Transverse colon (tissue), 4 donors: ENCODE data around the gene ISYNA1. TPM values are rescaled to one million over a fixed set of nuclear protein-coding genes. Genes with fewer than 3 reads are reported as not detected.
A peak's percentile ranks its signal among the peaks of the same experiment; 100 is the strongest.

ENCODE experiments used
- DNase-seq: peaks from one replicate; pipeline ENCODE4 v3.0.0-alpha.2; 2019
- H3K27ac ChIP-seq, 4 donors: fragments of 200-600 bp; sonication (generic); 2 replicates each; pipeline ENCODE4 v1.5.1; 2016 to 2018; ENCODE audit warnings: inconsistent platforms in 4 of 4
- H3K27me3 ChIP-seq: fragments of 200-600 bp; sonication (generic); 2 replicates; pipeline ENCODE4 v1.5.1; 2017; ENCODE audit warnings: inconsistent platforms
- H3K36me3 ChIP-seq, 4 donors: fragments of 200-600 bp; sonication (generic); 2 replicates each; pipeline ENCODE4 v1.5.1; 2017 to 2019; ENCODE audit warnings: inconsistent platforms in 4 of 4
- H3K4me1 ChIP-seq, 4 donors: fragments of 200-600 bp; sonication (generic); 2 replicates each; pipeline ENCODE4 v1.5.1; 2017 to 2020; ENCODE audit warnings: inconsistent platforms in 4 of 4
- H3K4me3 ChIP-seq, 4 donors: fragments of 200-600 bp; sonication (generic); 1 replicate in 1 of 4; 2 replicates in 3 of 4; pipeline versions ENCODE4 v1.5.1 to v1.6.1; 2017 to 2019; ENCODE audit warnings: inconsistent platforms in 4 of 4
- H3K9me3 ChIP-seq, 2 donors: fragments of 200-600 bp; sonication (generic); 2 replicates each; pipeline ENCODE4 v1.5.1; 2017 to 2019; ENCODE audit warnings: inconsistent platforms in 2 of 2
- EP300 ChIP-seq: sonication (generic); formaldehyde crosslinking; IDR thresholded peaks from one replicate; pipeline ENCODE4 v1.6.1; 2017; ENCODE audit warnings: antibody characterized with exemption, low read depth
- POLR2A ChIP-seq: fragments of 450-650 bp; IDR thresholded peaks from one replicate; pipeline ENCODE4 v1.6.1; 2016; ENCODE audit warnings: antibody characterized with exemption, mild to moderate bottlenecking, moderate library complexity
- POLR2AphosphoS5 ChIP-seq, 3 donors: sonication (generic); formaldehyde crosslinking; IDR thresholded peaks; one replicate each; pipeline ENCODE4 v1.6.1; 2016; ENCODE audit warnings: antibody characterized with exemption in 3 of 3
- WGBS, 2 donors: methylation state at CpG; one replicate each; pipeline ENCODE4 v1.1.5; 2018; ENCODE audit warnings: low coverage in 1 of 2; 5-methylcytosine and 5-hydroxymethylcytosine counted together
- in situ Hi-C, 4 donors: fragments of 200-750 bp; cut with MboI; loops; one replicate each; pipeline versions ENCODE4 v1.15.0 to v1.15.1; 2017; ENCODE audit warnings: low sequenced_read_pairs in 3 of 4, low pct_ligation_motif_present in 1 of 4, low pct_unique_long_range_greater_than_20kb in 1 of 4
- intact Hi-C: fragments of 100-400 bp; cut with DNase I; formaldehyde crosslinking; loops from one replicate; pipeline ENCODE4 v1.15.1; 2023; ENCODE audit warnings: low total_unique reads
- total RNA-seq, 4 donors: library from RNA; depleted of rRNA; stranded (reverse); fragments of >200 nt; gene quantifications; one replicate each; pipeline ENCODE4 v1.1.0, GENCODE V29; 2016
- TF ChIP-seq, protein P1 (sequence below), 5 experiments: fragments of 200-600 bp in 3 of 5; fragments of 450-650 bp in 2 of 5; sonication (generic) in 3 of 5; IDR thresholded peaks; 1 replicate in 2 of 5; 2 replicates in 3 of 5; pipeline ENCODE4 v1.5.1; 2016 to 2017; ENCODE audit warnings: antibody characterized with exemption in 5 of 5, inconsistent platforms in 3 of 5, mild to moderate bottlenecking in 2 of 5, moderate library complexity in 1 of 5

ISYNA1 gene
- total RNA-seq, 4 donors from 2014 or later = 3.0 to 15.1 (median 8.8) TPM

DNA sequence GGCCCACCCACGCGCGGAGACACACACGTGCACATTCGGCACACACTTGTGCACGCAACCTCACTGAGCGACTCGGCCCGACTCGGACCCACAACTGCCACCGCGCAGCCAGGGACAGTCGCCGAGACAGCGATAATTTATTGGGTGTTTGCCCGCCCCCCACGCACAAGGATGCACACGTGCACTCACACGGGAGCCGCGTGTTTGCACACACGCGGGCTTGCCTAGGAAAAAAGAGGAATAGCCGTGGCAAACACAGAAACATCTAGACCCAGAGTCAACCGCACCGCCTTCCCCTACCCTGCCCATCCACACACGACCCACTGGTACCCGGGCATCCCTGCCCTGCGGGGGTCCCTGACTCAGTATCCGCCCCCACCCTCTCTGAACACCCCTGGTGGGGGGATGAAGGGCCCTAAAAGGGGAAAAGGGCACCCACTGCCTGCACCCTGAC, 19.9 kb downstream of the ISYNA1 start:
- no peaks in the 10 kb centered on the region for H3K9me3 ChIP-seq
- H3K4me1 ChIP-seq = peaks cover 36 to 77% (median 64%) of the 10 kb centered on the region in 4 donors
- H3K27me3 ChIP-seq = peaks cover 24% of the 10 kb centered on the region
- WGBS, 2 donors = 11% methylated on average over 18 of the region's 30 CpGs; no CpG with 5 or more reads in 1 of the 2 donors
- intact Hi-C loops = loop anchor here (10.0 kb wide), 2 partner anchors 153 to 213 kb away; partner anchors contain the start of gene RAB3A
- H3K27ac ChIP-seq = peak overlapping the region; percentile 87 to 92 (median 88)
- TF ChIP-seq POLR2A (no peak), EP300 (no peak), POLR2AphosphoS5 (IDR thresholded peaks at IDR 0.05) (no peak)
- TF ChIP-seq, protein P1, sequence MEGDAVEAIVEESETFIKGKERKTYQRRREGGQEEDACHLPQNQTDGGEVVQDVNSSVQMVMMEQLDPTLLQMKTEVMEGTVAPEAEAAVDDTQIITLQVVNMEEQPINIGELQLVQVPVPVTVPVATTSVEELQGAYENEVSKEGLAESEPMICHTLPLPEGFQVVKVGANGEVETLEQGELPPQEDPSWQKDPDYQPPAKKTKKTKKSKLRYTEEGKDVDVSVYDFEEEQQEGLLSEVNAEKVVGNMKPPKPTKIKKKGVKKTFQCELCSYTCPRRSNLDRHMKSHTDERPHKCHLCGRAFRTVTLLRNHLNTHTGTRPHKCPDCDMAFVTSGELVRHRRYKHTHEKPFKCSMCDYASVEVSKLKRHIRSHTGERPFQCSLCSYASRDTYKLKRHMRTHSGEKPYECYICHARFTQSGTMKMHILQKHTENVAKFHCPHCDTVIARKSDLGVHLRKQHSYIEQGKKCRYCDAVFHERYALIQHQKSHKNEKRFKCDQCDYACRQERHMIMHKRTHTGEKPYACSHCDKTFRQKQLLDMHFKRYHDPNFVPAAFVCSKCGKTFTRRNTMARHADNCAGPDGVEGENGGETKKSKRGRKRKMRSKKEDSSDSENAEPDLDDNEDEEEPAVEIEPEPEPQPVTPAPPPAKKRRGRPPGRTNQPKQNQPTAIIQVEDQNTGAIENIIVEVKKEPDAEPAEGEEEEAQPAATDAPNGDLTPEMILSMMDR (IDR thresholded peaks at IDR 0.05) = no peak
- no peaks in the 10 kb centered on the region for H3K36me3 ChIP-seq
- in situ Hi-C loops = loop anchor here in 1 of 4 donors (25.0 kb wide), 1 partner anchor 156 kb away; the partner anchor contains the start of gene IQCN
- DNase-seq = no peak
- peak overlapping the region in 2 of 4 donors; percentile 31 to 35 for H3K4me3 ChIP-seq

DNA sequence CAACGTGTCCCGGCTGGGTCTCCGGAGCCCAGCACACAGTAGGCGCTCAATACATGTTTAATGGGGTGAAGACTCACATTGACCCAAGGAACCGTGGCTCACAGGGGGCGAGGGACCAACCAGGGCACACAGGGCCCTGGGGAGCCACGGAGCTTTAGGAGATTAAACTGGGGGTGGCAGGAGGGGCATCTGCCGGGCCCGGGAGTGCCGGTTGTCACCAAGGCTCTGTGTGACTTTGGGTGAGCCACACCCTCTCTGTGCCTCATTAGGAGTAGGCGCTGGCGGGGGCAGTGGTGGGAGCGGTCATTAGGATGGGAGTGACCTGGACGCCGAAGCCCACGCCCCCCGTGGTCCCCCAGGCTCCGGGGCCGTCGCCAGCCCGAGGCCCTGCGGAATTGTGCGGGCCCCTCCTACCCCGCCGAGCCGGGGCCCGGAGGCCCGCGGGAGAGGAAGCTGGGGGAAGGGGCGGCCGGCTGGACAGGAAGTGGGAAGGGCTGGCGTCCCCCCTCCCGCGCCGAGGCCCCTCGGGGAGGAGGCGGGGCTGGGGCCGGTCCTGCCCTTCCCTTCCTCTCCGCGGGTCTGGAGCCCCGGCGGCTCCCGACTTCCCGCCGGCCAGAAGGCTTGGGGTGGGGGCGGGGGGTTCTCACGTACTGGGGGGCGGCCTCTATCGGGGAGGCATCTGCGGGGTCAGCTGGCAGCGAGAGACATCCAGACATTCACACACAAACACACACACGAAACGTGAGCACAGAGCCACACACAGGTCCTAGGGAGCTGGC, 20.5 kb downstream of the ISYNA1 start:
- Histone ChIP-seq H3K36me3 (no peaks in the 10 kb centered on the region), H3K4me1 (peaks cover 35 to 72% (median 64%) of the 10 kb centered on the region in 4 donors), H3K27ac (peak overlapping the region; percentile 87 to 92 (median 88)), H3K27me3 (peaks cover 24% of the 10 kb centered on the region), H3K9me3 (no peaks in the 10 kb centered on the region), H3K4me3 (peak overlapping the region; percentile 15 to 35 (median 24))
- DNase-seq = peak; percentile 70
- TF ChIP-seq POLR2A (no peak), POLR2AphosphoS5 (IDR thresholded peaks at IDR 0.05) (no peak), EP300 (no peak)
- TF ChIP-seq, protein P1 (IDR thresholded peaks at IDR 0.05) = no peak
- in situ Hi-C loops (loop anchor here in 1 of 4 donors (25.0 kb wide), 1 partner anchor 155 kb away; the partner anchor contains the start of gene IQCN), intact Hi-C loops (loop anchor here (10.0 kb wide), 2 partner anchors 153 to 213 kb away; partner anchors contain the start of gene RAB3A)
- 1% methylated on average over 20 of the region's 53 CpGs; no CpG with 5 or more reads in 1 of the 2 donors for WGBS, 2 donors

DNA sequence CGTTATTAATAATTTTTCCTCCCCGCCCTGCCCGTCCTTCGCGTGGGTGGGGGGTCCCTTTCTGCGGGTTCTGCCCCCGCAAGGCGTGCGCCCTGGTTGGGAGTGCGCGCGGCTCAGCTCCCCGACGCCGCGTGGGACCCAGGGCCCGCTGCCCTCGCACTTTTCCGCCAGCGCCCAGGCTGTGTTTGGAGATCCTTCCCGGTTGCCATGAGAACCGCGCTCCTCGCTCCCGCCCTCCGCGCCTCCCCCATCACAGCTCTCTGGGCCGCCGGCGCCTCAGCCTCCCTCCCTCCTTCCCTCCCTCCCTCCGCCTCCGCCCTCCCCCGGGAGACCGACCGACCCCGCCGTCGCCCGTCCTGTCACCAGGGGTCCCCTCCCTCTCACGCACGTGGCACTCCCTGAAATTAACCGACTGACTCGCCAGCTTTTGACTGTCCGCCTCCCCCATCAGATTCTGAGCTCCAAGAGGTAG, 21.1 kb downstream of the ISYNA1 start:
- intact Hi-C loops = loop anchor here (10.0 kb wide), 2 partner anchors 152 to 212 kb away; partner anchors contain the start of gene RAB3A
- TF ChIP-seq EP300 (no peak), POLR2A (peak; percentile 14), POLR2AphosphoS5 (IDR thresholded peaks at IDR 0.05) (peak in 2 of 3 donors; percentile 7 to 12)
- TF ChIP-seq, protein P1 (IDR thresholded peaks at IDR 0.05) = no peak

More for the DNA sequence above, 21.1 kb downstream of the ISYNA1 start:
- Histone ChIP-seq H3K27ac (peak overlapping the region; percentile 87 to 92 (median 88)), H3K36me3 (no peaks in the 10 kb centered on the region), H3K4me1 (peaks cover 35 to 69% (median 64%) of the 10 kb centered on the region in 4 donors), H3K4me3 (peak overlapping the region; percentile 15 to 35 (median 24)), H3K9me3 (no peaks in the 10 kb centered on the region), H3K27me3 (peaks cover 24% of the 10 kb centered on the region)
- WGBS, 2 donors = 0 to 1% methylated on average over 9 to 37 of the region's 44 CpGs
- in situ Hi-C loops = loop anchor here in 1 of 4 donors (25.0 kb wide), 1 partner anchor 155 kb away; the partner anchor contains the start of gene IQCN
- peak; percentile 81 for DNase-seq
